Stomach smooth muscle (tissue), 2 donors: ENCODE measurements around the gene TBC1D23.
"Not testable (repeated sequence)": the region's sequence is repeated elsewhere in the genome, so short reads cannot be mapped to it uniquely, and the experiment has no call there.

Experiments
- H3K27ac ChIP-seq: one replicate; pipeline ENCODE4 v1.7.0; 2013; ENCODE audit warnings: mild to moderate bottlenecking, low read length, inconsistent platforms
- H3K27me3 ChIP-seq, 2 donors: one replicate each; pipeline ENCODE4 v1.7.0; 2013; ENCODE audit warnings: low read length in 2 of 2; ENCODE audit not compliant: insufficient read depth in 2 of 2, control insufficient read depth in 1 of 2
- H3K36me3 ChIP-seq, 2 donors: one replicate each; pipeline ENCODE4 v1.7.0; 2013; ENCODE audit warnings: low read length in 2 of 2; ENCODE audit not compliant: control insufficient read depth in 2 of 2, insufficient read depth in 2 of 2
- H3K4me1 ChIP-seq: one replicate; pipeline ENCODE4 v1.7.0; 2013; ENCODE audit warnings: low read length; ENCODE audit not compliant: control insufficient read depth, insufficient read depth
- H3K4me3 ChIP-seq, 2 donors: one replicate each; pipeline ENCODE4 v1.7.0; 2013; ENCODE audit warnings: low read length in 2 of 2
- H3K9ac ChIP-seq, 2 donors: one replicate each; pipeline ENCODE4 v1.7.0; 2013; ENCODE audit warnings: low read length in 2 of 2, mild to moderate bottlenecking in 1 of 2
- H3K9me3 ChIP-seq, 2 donors: one replicate each; pipeline ENCODE4 v1.7.0; 2013; ENCODE audit warnings: low read length in 2 of 2; ENCODE audit not compliant: control insufficient read depth in 2 of 2
- donor health status: healthy.
- donor health status: Pancreatic carcinoma.

Gene TBC1D23

DNA sequence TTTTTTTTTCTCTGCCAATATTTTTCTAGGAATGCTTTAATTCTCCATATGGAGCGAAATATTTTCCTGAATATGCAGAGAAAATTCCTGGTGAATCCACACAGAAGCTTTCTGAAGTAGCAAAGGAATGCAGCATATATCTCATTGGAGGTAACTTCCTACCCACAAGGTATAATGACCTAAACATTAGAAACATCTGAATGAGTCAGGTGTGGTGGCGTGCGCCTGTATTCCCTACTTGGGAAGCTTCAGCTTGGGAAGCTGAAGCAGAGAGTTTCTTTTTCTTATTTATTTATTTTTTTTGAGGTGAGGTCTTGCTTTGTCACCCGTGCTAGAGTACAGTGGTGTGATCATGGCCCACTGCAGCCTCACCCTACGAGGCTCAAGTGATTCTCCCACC, 79.0 kb downstream of the TBC1D23 start:
- Histone ChIP-seq H3K27me3 (no peaks in the 10 kb centered on the region), H3K4me1 (peaks cover 13% of the 10 kb centered on the region), H3K9ac (no peak overlapping the region), H3K9me3 (no peaks in the 10 kb centered on the region), H3K27ac (no peak overlapping the region), H3K36me3 (peaks cover 18 to 19% of the 10 kb centered on the region in 2 donors), H3K4me3 (no peak overlapping the region)

DNA sequence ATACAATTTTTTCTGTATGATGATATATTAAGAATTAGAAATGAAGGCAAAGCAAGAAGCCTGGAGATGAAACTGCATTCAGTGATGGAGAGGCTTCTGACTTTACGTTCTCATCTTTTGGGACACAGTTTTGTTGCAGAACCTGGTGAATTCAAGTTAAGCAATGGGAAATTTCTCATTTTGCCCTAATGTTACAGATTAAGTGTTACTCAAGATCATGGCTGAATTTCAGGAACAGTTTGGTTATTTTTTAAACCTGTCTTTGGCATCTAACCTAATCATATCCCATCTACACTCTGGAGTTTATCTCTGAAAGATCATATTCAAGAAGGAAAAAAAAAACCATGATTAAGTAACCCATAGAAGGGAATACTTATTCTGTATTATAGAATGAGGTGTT, 79.7 kb downstream of the TBC1D23 start:
- H3K36me3 ChIP-seq: peaks cover 18 to 21% of the 10 kb centered on the region in 2 donors
- no peaks in the 10 kb centered on the region for H3K27me3 ChIP-seq
- no peak overlapping the region for H3K9ac ChIP-seq
- no peaks in the 10 kb centered on the region for H3K9me3 ChIP-seq
- peaks cover 5% of the 10 kb centered on the region for H3K4me1 ChIP-seq
- no peak overlapping the region for H3K4me3 ChIP-seq
- no peak overlapping the region for H3K27ac ChIP-seq

GRCh38 chr3:100348727-100349126, 87.9 kb downstream of the TBC1D23 start:
- Histone ChIP-seq H3K27me3 (no peaks in the 10 kb centered on the region), H3K4me3 (no peak overlapping the region), H3K9ac (no peak overlapping the region), H3K36me3 (peaks cover 45 to 53% of the 10 kb centered on the region in 2 donors), H3K9me3 (peaks cover 0 to 3% of the 10 kb centered on the region in 2 donors), H3K4me1 (no peaks in the 10 kb centered on the region), H3K27ac (no peak overlapping the region)

GRCh38 chr3:100351770-100352169, 91.0 kb downstream of the TBC1D23 start:
- not testable (repeated sequence) for H3K4me3 ChIP-seq, H3K4me1 ChIP-seq, H3K9me3 ChIP-seq, H3K9ac ChIP-seq, H3K27ac ChIP-seq, H3K27me3 ChIP-seq
- H3K36me3 ChIP-seq: peaks cover 47 to 51% of the 10 kb centered on the region in 2 donors

- Histone ChIP-seq H3K27me3 (no peaks in the 10 kb centered on the region), H3K36me3 (peaks cover 46 to 54% of the 10 kb centered on the region in 2 donors), H3K9me3 (peaks cover 0 to 3% of the 10 kb centered on the region in 2 donors), H3K4me1 (no peaks in the 10 kb centered on the region), H3K27ac (no peak overlapping the region), H3K9ac (no peak overlapping the region), H3K4me3 (no peak overlapping the region)
These were observed 91.8 kb downstream of the TBC1D23 start for GRCh38 chr3:100352296-100353231.

DNA sequence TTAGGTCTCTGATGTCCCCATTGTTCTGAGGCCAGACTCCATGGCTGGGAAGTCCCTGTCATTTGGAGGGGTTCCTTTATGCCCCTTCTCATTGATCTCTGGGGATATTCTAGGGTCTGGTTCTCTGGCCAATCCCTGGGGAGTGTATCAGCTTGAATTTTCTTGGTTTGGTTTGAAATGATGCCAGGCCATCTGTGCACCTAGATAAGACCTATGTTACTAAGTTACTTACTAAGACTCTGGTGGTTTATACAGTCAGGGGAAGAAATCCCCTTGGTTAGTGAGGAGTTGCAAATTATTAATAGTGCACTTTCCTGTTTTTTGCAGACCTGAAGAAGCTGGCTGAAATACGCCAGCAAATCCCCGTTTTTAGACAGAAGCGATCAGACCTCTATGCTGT, 94.1 kb downstream of the TBC1D23 start:
- Histone ChIP-seq H3K27me3 (no peaks in the 10 kb centered on the region), H3K9ac (no peak overlapping the region), H3K4me1 (no peaks in the 10 kb centered on the region), H3K9me3 (peaks cover 0 to 3% of the 10 kb centered on the region in 2 donors), H3K4me3 (no peak overlapping the region), H3K27ac (no peak overlapping the region), H3K36me3 (peaks cover 35 to 41% of the 10 kb centered on the region in 2 donors)

- H3K4me3 ChIP-seq: no peak overlapping the region
- no peak overlapping the region for H3K27ac ChIP-seq
- no peak overlapping the region for H3K9ac ChIP-seq
- no peaks in the 10 kb centered on the region for H3K27me3 ChIP-seq
- H3K36me3 ChIP-seq: peaks cover 28 to 32% of the 10 kb centered on the region in 2 donors
- H3K9me3 ChIP-seq: no peaks in the 10 kb centered on the region
- H3K4me1 ChIP-seq: no peaks in the 10 kb centered on the region
These were observed 97.6 kb downstream of the TBC1D23 start for GRCh38 chr3:100358413-100358812.

DNA sequence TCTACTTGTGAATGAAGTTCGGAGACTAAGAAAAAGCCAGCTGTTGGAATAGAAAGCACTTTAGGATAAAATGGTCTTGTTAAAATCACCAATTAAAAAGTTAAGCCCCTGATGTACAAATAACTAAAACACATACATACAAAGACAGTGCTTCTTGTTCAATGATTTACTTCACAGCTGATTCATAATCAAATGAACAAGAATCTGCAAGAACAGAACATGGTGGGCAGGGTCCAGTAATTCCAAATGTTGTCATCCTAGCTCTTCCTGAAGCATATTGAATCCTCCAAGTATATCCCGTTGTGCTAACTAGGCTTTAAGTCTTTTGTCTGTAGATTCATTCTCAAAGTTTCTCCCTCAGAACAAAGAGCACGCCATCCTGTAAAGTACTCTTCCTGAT, 98.2 kb downstream of the TBC1D23 start:
- no peaks in the 10 kb centered on the region for H3K9me3 ChIP-seq
- no peak overlapping the region for H3K4me3 ChIP-seq
- peaks cover 26 to 35% of the 10 kb centered on the region in 2 donors for H3K36me3 ChIP-seq
- H3K27ac ChIP-seq: no peak overlapping the region
- H3K9ac ChIP-seq: no peak overlapping the region
- no peaks in the 10 kb centered on the region for H3K4me1 ChIP-seq
- no peaks in the 10 kb centered on the region for H3K27me3 ChIP-seq

GRCh38 chr3:100360757-100361496, 100.1 kb downstream of the TBC1D23 start:
- H3K27me3 ChIP-seq: no peaks in the 10 kb centered on the region
- H3K36me3 ChIP-seq: peaks cover 15 to 41% of the 10 kb centered on the region in 2 donors
- no peak overlapping the region for H3K4me3 ChIP-seq
- no peak overlapping the region for H3K9ac ChIP-seq
- no peaks in the 10 kb centered on the region for H3K9me3 ChIP-seq
- H3K4me1 ChIP-seq: no peaks in the 10 kb centered on the region
- no peak overlapping the region for H3K27ac ChIP-seq

DNA sequence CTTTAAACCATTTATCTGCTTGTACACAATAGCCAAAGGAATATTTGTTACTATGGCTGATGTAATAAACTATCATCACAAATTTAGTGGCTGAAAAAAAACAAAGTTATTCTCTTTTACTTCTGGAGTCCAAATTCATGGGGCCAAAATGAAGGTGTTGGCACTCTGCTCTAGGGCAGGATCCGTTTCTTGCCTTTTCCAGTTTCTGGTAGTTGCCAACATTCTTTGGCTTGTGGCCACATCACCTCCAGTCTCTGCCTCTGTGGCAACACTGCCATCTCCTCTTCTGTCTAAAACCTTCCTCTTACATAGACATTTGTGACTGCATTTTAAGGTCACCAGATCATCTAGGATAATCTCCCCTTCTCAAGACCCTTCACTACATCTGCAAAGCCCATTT, 101.1 kb downstream of the TBC1D23 start:
- no peak overlapping the region for H3K9ac ChIP-seq
- no peaks in the 10 kb centered on the region for H3K4me1 ChIP-seq
- no peaks in the 10 kb centered on the region for H3K9me3 ChIP-seq
- peaks cover 18 to 35% of the 10 kb centered on the region in 2 donors for H3K36me3 ChIP-seq
- H3K27ac ChIP-seq: no peak overlapping the region
- H3K27me3 ChIP-seq: no peaks in the 10 kb centered on the region
- H3K4me3 ChIP-seq: no peak overlapping the region
